DND-41 (cell line): ENCODE measurements around the gene ENAM.
A peak's percentile ranks its signal among the peaks of the same experiment; 100 is the strongest.

Experiments
- ATAC-seq: fragments of 200-7000 bp; cut with Tn5 transposase; 3 replicates; pipeline ENCODE4 v1.9.1; 2021; ENCODE audit warnings: low read depth; ENCODE audit not compliant: insufficient read depth
- DNase-seq: peaks from one replicate; pipeline ENCODE4 v3.0.0-alpha.2; 2020
- H2AFZ ChIP-seq: 2 replicates; pipeline ENCODE4 v1.6.0; 2012; ENCODE audit warnings: low read depth, low read length
- H3K27ac ChIP-seq: 2 replicates; pipeline ENCODE4 v1.5.1; 2012; ENCODE audit warnings: low read length, inconsistent platforms
- H3K27me3 ChIP-seq: fragments of 200-600 bp; sonication (generic); 2 replicates; pipeline ENCODE4 v1.6.0; 2012; ENCODE audit warnings: low read length, mild to moderate bottlenecking, inconsistent platforms; ENCODE audit not compliant: insufficient read depth, poor library complexity
- H3K36me3 ChIP-seq: 2 replicates; pipeline ENCODE4 v1.5.1; 2012; ENCODE audit warnings: low read length, inconsistent platforms; ENCODE audit not compliant: insufficient read depth
- H3K4me1 ChIP-seq: 2 replicates; pipeline ENCODE4 v1.5.1; 2012; ENCODE audit warnings: mild to moderate bottlenecking, low read length; ENCODE audit not compliant: insufficient read depth
- H3K4me2 ChIP-seq: 2 replicates; pipeline ENCODE4 v1.6.0; 2012; ENCODE audit warnings: mild to moderate bottlenecking, moderate library complexity, low read length, inconsistent platforms; ENCODE audit not compliant: insufficient read depth
- H3K4me3 ChIP-seq, 2 experiments: fragments of 200-600 bp in 1 of 2; shearing (Covaris generic) in 1 of 2; 2 replicates each; pipeline ENCODE4 v1.5.1; 2012 to 2016; ENCODE audit warnings: inconsistent platforms in 2 of 2, low read length in 2 of 2, mild to moderate bottlenecking in 2 of 2, low read depth in 1 of 2, moderate library complexity in 1 of 2
- H3K79me2 ChIP-seq: 2 replicates; pipeline ENCODE4 v1.6.0; 2012; ENCODE audit warnings: low read length, inconsistent platforms; ENCODE audit not compliant: insufficient read depth
- H3K9ac ChIP-seq: 2 replicates; pipeline ENCODE4 v1.6.0; 2012; ENCODE audit warnings: low read depth, mild to moderate bottlenecking, inconsistent platforms, low read length, moderate library complexity
- H3K9me3 ChIP-seq: 2 replicates; pipeline ENCODE4 v1.5.1; 2012; ENCODE audit warnings: low read length, moderate library complexity, mild to moderate bottlenecking, inconsistent platforms; ENCODE audit not compliant: insufficient read depth, severe bottlenecking
- H4K20me1 ChIP-seq: 2 replicates; pipeline ENCODE4 v1.6.0; 2012; ENCODE audit warnings: low read length; ENCODE audit not compliant: insufficient read depth
- CTCF ChIP-seq: IDR thresholded peaks from 2 replicates; pipeline ENCODE4 v1.5.1; 2012; ENCODE audit warnings: borderline replicate concordance, low read length, moderate library complexity, mild to moderate bottlenecking; ENCODE audit not compliant: poor library complexity, severe bottlenecking; ENCODE audit errors: extremely low read depth
- EZH2 ChIP-seq: IDR thresholded peaks from 3 replicates; pipeline ENCODE4 v1.6.1; 2012; ENCODE audit warnings: borderline replicate concordance, low read depth, mild to moderate bottlenecking, moderate library complexity, low read length, inconsistent platforms; ENCODE audit not compliant: severe bottlenecking

ENAM gene

DNA sequence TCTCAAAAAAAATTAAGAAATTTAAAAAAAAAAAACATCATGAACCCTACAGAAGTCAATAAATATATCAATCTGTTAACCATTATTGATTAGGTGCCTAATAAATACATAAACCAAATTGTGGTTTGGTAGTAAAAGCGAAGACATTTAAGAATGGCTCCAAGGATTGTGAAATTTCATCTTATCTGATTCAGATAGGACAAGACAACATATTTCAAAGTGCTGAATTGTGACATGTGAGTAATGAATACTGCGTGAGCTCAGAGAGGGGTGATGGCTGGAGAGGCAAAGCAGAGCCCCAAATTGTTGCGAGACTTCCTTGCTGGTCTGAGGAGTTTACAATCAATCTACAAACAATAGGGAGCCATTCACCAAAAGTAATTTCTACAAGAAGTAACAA, 28.2 kb upstream of the ENAM start:
- no peaks in the 10 kb centered on the region for H3K27me3 ChIP-seq
- no peak overlapping the region for H3K4me3 ChIP-seq
- no peak for DNase-seq
- no peaks in the 10 kb centered on the region for H3K9me3 ChIP-seq
- H3K36me3 ChIP-seq, result no peaks in the 10 kb centered on the region
- no peak overlapping the region for H2AFZ ChIP-seq
- peaks cover 10% of the 10 kb centered on the region for H3K4me1 ChIP-seq
- TF ChIP-seq EZH2 (no peak), CTCF (no peak)
- H3K4me2 ChIP-seq, result no peak overlapping the region
- ATAC-seq, result no peak
- H3K79me2 ChIP-seq, result no peaks in the 10 kb centered on the region
- no peak overlapping the region for H3K9ac ChIP-seq
- H4K20me1 ChIP-seq, result no peaks in the 10 kb centered on the region
- H3K27ac ChIP-seq, result no peak overlapping the region

- Histone ChIP-seq H3K36me3 (no peaks in the 10 kb centered on the region), H3K79me2 (no peaks in the 10 kb centered on the region), H3K9ac (no peak overlapping the region), H3K4me3 (no peak overlapping the region), H3K4me1 (peaks cover 10% of the 10 kb centered on the region), H3K4me2 (no peak overlapping the region), H2AFZ (no peak overlapping the region), H4K20me1 (no peaks in the 10 kb centered on the region), H3K9me3 (no peaks in the 10 kb centered on the region), H3K27me3 (no peaks in the 10 kb centered on the region), H3K27ac (no peak overlapping the region)
- no peak for TF ChIP-seq CTCF
- TF ChIP-seq EZH2, result no peak
- DNase-seq (no peak), ATAC-seq (no peak)
Measured at GRCh38 chr4:70600977-70601376, 27.6 kb upstream of the ENAM start.

GRCh38 chr4:70601422-70602039, 27.0 kb upstream of the ENAM start:
- no peaks in the 10 kb centered on the region for H3K36me3 ChIP-seq
- no peaks in the 10 kb centered on the region for H3K79me2 ChIP-seq
- H2AFZ ChIP-seq, result peak overlapping the region; percentile 43; the same call in 1 of the 2 replicates
- no peaks in the 10 kb centered on the region for H3K27me3 ChIP-seq
- no peaks in the 10 kb centered on the region for H4K20me1 ChIP-seq
- H3K4me3 ChIP-seq, result no peak overlapping the region
- H3K27ac ChIP-seq, result 0 out of 2 replicates have a peak overlapping the region, but pooled peaks have one; percentile 11
- TF ChIP-seq EZH2 (no peak), CTCF (peak; percentile 99)
- 0 out of 2 replicates have a peak overlapping the region, but pooled peaks have one; percentile 17 for H3K9ac ChIP-seq
- H3K9me3 ChIP-seq, result no peaks in the 10 kb centered on the region
- peak; percentile 82 for DNase-seq
- H3K4me1 ChIP-seq, result peaks cover 10% of the 10 kb centered on the region
- H3K4me2 ChIP-seq, result peak overlapping the region; percentile 39; the same call in 1 of the 2 replicates
- peak; percentile 99 for ATAC-seq
